Stomach smooth muscle (tissue), 2 donors: ENCODE results near the gene TSPAN18.
A peak's percentile ranks its signal among the peaks of the same experiment; 100 is the strongest.

Source experiments
- H3K27ac ChIP-seq: one replicate; pipeline ENCODE4 v1.7.0; 2013; ENCODE audit warnings: mild to moderate bottlenecking, low read length, inconsistent platforms
- H3K27me3 ChIP-seq, 2 donors: one replicate each; pipeline ENCODE4 v1.7.0; 2013; ENCODE audit warnings: low read length in 2 of 2; ENCODE audit not compliant: insufficient read depth in 2 of 2, control insufficient read depth in 1 of 2
- H3K36me3 ChIP-seq, 2 donors: one replicate each; pipeline ENCODE4 v1.7.0; 2013; ENCODE audit warnings: low read length in 2 of 2; ENCODE audit not compliant: control insufficient read depth in 2 of 2, insufficient read depth in 2 of 2
- H3K4me1 ChIP-seq: one replicate; pipeline ENCODE4 v1.7.0; 2013; ENCODE audit warnings: low read length; ENCODE audit not compliant: control insufficient read depth, insufficient read depth
- H3K4me3 ChIP-seq, 2 donors: one replicate each; pipeline ENCODE4 v1.7.0; 2013; ENCODE audit warnings: low read length in 2 of 2
- H3K9ac ChIP-seq, 2 donors: one replicate each; pipeline ENCODE4 v1.7.0; 2013; ENCODE audit warnings: low read length in 2 of 2, mild to moderate bottlenecking in 1 of 2
- H3K9me3 ChIP-seq, 2 donors: one replicate each; pipeline ENCODE4 v1.7.0; 2013; ENCODE audit warnings: low read length in 2 of 2; ENCODE audit not compliant: control insufficient read depth in 2 of 2
- donor health status: healthy.
- donor health status: Pancreatic carcinoma.

TSPAN18 gene

DNA sequence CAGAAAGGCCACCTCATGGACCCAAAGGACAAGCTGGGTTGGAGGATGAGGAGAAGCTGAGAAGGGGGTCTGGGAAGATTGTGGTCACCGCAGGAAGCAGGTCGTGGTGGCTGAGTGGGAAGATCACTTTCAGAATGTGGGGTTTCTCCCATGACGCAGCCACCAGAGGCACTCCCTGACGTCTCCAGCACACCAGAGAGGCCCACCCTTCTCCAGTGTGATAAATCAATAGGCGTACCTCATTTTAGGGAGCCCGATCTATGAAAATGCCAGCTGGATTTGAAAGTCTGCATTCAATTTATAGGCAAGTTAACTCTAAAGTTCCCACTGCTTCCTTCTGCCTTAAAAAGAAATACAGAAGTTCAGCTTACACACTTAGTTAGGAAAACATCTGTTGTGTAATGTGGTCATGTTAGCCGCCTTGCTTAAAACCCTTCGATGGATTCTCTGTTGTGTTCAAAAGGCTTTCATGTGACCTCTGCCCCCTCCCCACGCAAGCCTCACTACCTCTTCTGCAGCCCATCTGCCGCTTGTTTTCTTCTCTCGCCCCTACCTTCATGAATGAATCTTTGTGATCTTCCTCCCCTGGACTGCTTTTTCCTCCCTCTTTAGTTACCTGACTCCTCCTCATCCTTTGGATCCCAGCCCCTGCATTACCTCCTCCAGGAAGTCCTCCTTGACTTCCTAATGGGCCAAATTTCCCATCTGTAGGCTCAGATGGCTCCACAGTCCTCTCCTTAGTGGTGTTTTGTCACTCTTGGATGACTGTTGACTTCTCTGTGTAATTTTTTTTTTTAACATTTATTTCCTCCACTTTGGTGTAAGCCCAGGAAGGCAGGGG lies 10.7 kb downstream of the TSPAN18 start:
- H3K36me3 ChIP-seq = peaks cover 0 to 2% of the 10 kb centered on the region in 2 donors
- no peak overlapping the region for H3K4me3 ChIP-seq
- H3K9me3 ChIP-seq = peaks cover 0 to 4% of the 10 kb centered on the region in 2 donors
- H3K4me1 ChIP-seq = peaks cover 54% of the 10 kb centered on the region
- H3K27me3 ChIP-seq = no peaks in the 10 kb centered on the region
- no peak overlapping the region for H3K9ac ChIP-seq
- H3K27ac ChIP-seq = no peak overlapping the region

DNA sequence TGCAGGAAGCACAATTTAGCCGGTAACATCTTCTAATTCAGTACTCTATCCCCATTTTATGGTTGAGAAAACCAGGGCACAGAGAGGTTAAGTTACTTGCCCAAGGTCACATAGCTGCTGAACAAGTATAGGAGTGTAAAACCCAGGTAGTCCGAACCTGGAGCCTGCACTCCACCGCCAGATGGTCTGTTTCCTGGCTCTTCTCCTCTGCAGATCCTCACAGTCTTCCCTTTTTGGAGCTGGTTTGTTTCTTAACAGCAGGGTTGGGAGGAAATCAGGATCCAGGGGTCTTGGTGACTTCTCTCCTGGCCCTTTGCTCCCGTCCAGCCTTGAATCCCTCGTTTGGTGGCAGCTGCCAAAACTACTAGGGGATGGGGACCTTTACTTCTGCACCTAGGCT lies 12.0 kb downstream of the TSPAN18 start:
- Histone ChIP-seq H3K9ac (no peak overlapping the region), H3K27me3 (no peaks in the 10 kb centered on the region), H3K4me3 (no peak overlapping the region), H3K27ac (no peak overlapping the region), H3K4me1 (peaks cover 59% of the 10 kb centered on the region), H3K9me3 (no peaks in the 10 kb centered on the region), H3K36me3 (peaks cover 0 to 2% of the 10 kb centered on the region in 2 donors)

DNA sequence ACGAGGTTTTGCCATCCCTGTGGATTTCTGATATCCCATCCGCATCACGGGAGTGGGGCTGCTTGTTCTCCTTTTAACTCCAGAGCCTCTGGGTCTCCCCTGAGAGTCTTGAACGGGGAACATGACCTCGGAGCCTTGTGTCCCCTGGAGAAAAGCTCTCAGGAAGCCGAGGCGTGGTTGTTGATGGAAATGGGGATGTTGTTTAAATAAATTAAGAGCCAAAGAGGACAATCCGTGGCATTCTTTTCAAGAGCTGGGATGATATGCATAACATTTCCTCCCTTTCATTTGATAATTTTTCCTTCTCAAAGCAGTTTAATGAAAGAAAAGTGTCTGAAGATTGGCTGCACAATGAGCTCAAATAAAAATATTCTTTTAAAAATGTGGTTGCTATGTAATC lies 14.2 kb downstream of the TSPAN18 start:
- Histone ChIP-seq H3K9ac (no peak overlapping the region), H3K27ac (no peak overlapping the region), H3K4me1 (peaks cover 61% of the 10 kb centered on the region), H3K36me3 (peaks cover 0 to 2% of the 10 kb centered on the region in 2 donors), H3K9me3 (no peaks in the 10 kb centered on the region), H3K4me3 (no peak overlapping the region), H3K27me3 (no peaks in the 10 kb centered on the region)

DNA sequence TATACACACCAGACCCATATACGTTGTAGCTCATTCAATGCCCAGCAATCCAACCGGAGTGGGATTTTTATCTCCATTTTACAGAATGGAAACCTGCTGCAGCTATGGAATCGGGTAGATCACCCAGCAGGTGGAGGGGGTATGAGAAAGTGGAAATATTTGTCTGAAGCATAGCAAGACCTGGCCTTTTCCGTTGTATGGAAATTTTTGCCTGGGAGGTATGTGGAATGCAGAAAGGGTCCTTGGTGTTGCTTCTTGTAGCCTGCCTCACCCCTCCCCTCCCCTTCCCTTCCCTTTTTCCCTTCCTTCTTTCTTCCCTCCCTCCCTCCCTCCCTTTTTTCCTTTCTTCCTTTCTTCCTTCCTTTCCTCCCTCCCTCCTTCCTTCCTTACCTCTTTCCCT lies 15.2 kb downstream of the TSPAN18 start:
- no peak overlapping the region for H3K27ac ChIP-seq
- H3K4me1 ChIP-seq = peaks cover 65% of the 10 kb centered on the region
- H3K9me3 ChIP-seq = no peaks in the 10 kb centered on the region
- no peak overlapping the region for H3K9ac ChIP-seq
- H3K4me3 ChIP-seq = no peak overlapping the region
- peaks cover 0 to under 1% of the 10 kb centered on the region in 2 donors for H3K36me3 ChIP-seq
- no peaks in the 10 kb centered on the region for H3K27me3 ChIP-seq

DNA sequence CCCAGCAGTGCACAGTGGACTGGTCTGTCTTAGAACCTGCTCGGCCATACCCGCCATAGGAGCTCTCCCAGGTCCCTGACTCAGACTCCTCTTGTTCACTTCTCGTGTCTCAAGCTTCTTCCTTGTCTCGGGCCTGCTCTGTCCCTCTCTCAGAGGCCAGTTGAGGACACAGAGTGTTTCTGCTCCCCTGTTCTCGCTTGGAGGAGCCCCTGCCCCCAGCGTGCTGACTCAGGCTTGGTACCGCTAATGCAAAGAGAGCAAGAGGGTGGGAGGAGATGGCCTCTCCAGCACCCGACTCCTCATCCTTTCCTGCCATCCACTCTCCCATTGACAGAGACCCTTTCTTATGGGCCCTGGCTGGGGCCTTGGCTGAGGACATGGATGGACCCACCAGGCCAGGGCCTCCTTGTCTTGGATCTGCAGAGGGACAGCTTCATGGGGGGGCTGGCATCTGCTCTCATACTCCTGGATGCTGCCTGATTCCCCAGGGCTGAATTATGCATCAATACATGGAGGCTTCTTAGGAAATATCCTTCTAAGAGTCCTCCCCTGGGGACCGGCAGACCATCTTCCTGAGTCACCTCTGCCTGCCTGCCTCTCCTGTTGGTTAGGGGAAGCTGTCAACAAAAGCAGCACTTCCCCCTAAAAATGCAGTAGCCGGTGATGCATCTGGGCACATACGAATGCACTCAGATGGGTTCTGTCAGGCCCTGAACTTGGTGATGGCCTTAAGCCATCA lies 15.9 kb downstream of the TSPAN18 start:
- peak overlapping the region; percentile 87 for H3K27ac ChIP-seq

DNA sequence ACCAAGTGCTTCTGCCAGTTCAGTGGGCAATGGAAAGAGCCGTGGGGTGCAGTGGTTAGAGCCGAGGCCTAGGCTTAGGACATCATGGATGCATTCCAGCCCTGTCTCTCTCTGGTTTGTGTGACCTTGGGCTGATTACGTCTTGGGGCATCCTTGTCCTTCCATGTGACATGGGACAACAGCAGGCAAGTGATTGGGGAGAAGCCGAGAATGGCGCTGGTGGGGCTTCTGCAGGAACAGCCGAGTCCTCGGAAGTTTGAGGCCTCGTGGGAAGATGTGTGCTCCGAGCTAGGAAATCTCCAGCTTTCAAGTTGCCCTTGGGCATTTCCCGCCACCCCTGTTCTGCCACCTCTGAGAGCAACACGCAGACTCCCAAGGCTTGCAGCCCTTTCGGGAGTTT lies 16.6 kb downstream of the TSPAN18 start:
- Histone ChIP-seq H3K9ac (no peak overlapping the region), H3K9me3 (no peaks in the 10 kb centered on the region), H3K36me3 (no peaks in the 10 kb centered on the region), H3K27ac (peak overlapping the region; percentile 87), H3K4me3 (no peak overlapping the region), H3K4me1 (peaks cover 74% of the 10 kb centered on the region), H3K27me3 (no peaks in the 10 kb centered on the region)

More for the DNA sequence above, 15.9 kb downstream of the TSPAN18 start:
- H3K9ac ChIP-seq = no peak overlapping the region
- no peak overlapping the region for H3K4me3 ChIP-seq
- no peaks in the 10 kb centered on the region for H3K36me3 ChIP-seq
- H3K4me1 ChIP-seq = peaks cover 68% of the 10 kb centered on the region
- H3K9me3 ChIP-seq = no peaks in the 10 kb centered on the region
- no peaks in the 10 kb centered on the region for H3K27me3 ChIP-seq

DNA sequence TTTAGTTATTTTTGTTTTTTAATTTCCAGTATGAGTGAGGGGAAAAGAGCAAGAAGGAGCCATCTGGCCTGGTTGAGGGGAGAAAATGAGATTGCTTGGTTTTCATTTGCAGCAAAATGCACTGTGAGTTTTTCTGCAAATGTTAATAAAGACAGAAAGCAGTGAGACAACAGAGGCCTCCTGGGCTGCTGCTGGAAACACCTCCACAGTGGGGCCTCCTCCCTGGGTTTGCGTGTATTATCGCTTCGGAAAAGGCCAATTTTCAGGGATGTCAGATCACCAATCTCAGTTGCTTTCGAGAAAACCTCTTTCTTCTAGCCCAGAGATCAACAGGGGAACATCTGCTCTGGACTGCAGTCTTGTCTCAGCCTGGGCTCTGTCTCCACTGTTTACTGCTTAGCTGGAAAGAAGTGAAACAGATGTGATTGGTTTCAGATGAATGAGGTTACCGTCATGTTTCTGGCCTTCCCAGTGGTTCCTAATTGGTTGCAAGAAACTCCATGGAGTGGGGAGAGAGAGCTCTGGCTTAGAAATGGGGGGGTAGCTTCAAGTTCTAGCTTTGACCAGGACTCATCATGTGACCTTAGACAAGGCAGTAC lies 17.3 kb downstream of the TSPAN18 start:
- H3K4me3 ChIP-seq = peak overlapping the region in 1 of 2 donors; percentile 40
- peaks cover 79% of the 10 kb centered on the region for H3K4me1 ChIP-seq
- no peaks in the 10 kb centered on the region for H3K9me3 ChIP-seq
- H3K36me3 ChIP-seq = no peaks in the 10 kb centered on the region
- peak overlapping the region; percentile 87 for H3K27ac ChIP-seq
- H3K27me3 ChIP-seq = no peaks in the 10 kb centered on the region
- H3K9ac ChIP-seq = peak overlapping the region in 1 of 2 donors; percentile 34

DNA sequence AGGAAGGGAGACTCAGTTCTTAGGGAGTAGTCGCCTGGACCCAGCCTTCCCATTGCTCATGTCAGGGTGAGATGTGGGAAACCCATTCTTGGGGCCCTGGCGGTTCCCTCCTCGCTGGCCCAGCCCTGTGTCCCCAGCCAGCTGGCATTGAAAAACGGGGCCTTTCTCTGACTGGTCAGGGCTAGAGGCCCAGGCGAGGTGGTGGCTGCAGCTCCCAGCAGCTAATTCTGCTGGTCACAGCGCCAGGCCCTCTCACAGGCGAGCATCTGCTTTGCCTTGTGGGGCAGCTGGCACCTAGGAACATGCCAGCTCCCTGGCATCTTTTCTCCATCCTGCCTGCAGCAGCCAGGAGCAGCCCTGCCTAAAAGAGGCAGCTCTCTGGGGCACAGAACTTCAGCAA lies 20.1 kb downstream of the TSPAN18 start:
- Histone ChIP-seq H3K27me3 (no peaks in the 10 kb centered on the region), H3K9ac (peak overlapping the region in 1 of 2 donors; percentile 66), H3K27ac (peak overlapping the region; percentile 94), H3K4me1 (peaks cover 79% of the 10 kb centered on the region), H3K9me3 (no peaks in the 10 kb centered on the region), H3K4me3 (peak overlapping the region; percentile 18 to 22), H3K36me3 (no peaks in the 10 kb centered on the region)

DNA sequence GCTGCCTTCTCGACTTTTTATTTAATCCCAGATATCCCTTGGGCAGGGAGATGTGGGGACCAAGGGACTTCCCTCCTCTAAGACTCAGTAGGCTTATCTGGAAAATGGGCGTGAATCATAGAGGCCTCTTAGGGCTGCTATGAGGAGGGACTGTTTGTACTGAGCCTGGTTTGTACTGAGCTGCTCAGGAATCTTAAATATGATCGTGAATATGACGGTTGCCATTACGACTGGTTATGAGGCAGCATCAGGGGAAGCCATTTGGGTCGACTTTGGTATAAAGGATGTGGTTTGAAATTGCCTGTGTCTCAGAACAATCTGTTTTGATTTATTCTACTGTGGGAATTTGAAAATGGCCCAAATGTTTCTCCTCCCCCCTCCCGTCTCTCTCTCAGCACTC lies 20.6 kb downstream of the TSPAN18 start:
- H3K9me3 ChIP-seq = no peaks in the 10 kb centered on the region
- H3K9ac ChIP-seq = peak overlapping the region; percentile 49 to 66
- H3K36me3 ChIP-seq = no peaks in the 10 kb centered on the region
- peak overlapping the region; percentile 94 for H3K27ac ChIP-seq
- no peaks in the 10 kb centered on the region for H3K27me3 ChIP-seq
- H3K4me3 ChIP-seq = peak overlapping the region; percentile 18 to 22
- peaks cover 77% of the 10 kb centered on the region for H3K4me1 ChIP-seq

DNA sequence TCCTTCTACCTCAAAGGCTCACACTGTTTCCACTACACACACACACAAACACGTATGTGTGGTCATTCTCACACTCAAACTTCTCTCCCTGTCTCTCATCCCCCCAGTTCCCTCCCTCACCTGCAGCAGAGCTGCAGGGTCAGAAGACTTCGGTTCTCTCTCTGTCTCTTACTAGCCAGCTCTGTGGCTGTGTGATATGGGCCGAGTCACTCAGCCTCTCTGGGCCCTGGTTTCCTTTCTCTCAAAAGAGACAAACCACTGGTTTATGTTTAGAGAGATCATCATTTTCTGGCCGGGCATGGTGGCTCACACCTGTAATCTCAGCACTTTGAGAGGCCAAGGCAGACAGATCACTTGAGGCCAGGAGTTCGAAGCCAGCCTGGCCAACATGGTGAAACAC lies 21.1 kb downstream of the TSPAN18 start:
- no peaks in the 10 kb centered on the region for H3K9me3 ChIP-seq
- peak overlapping the region; percentile 49 to 66 for H3K9ac ChIP-seq
- H3K27ac ChIP-seq = peak overlapping the region; percentile 94
- H3K4me1 ChIP-seq = peaks cover 74% of the 10 kb centered on the region
- no peak overlapping the region for H3K4me3 ChIP-seq
- H3K27me3 ChIP-seq = no peaks in the 10 kb centered on the region
- H3K36me3 ChIP-seq = no peaks in the 10 kb centered on the region
